Measurements from ENCODE around the gene ATP2C2. TPM values are rescaled to one million over a fixed set of nuclear protein-coding genes. Genes with fewer than 3 reads are reported as not detected.

ATP2C2 gene
- total RNA-seq, 1 donor from 2014 or later, result 6.8 TPM

DNA sequence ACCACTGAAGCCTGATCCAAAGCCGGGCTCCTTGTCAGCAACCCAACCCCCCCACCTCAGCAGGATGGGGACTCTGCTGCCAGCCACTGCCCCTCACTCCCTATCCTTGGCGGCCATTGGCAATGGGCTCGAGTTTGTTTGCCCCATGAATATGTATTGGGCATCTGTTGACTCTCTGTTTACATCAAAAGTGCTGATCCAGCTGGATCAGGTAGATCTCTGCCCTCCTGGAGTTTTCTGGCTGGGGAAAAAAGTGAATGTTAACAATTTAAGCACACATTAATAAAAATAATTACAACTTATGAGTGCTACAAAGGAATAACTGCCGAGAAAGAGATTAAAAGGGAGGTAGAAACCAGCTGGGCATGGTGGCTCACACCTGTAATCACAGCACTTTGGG is 62.5 kb downstream of the ATP2C2 start:
- H3K4me1 Mint-ChIP-seq (ENCODE audit: low read depth), result peaks cover 2% of the 10 kb centered on the region
- DNase-seq (ENCODE audit: low spot score, unreplicated experiment), result no peak
- H3K36me3 Mint-ChIP-seq (ENCODE audit: insufficient read depth), result no peaks in the 10 kb centered on the region
- no peak overlapping the region for H3K27ac Mint-ChIP-seq
- H3K4me3 Mint-ChIP-seq (ENCODE audit: low read depth), result no peak overlapping the region
- peaks cover 5% of the 10 kb centered on the region for H3K27me3 Mint-ChIP-seq
- no peaks in the 10 kb centered on the region for H3K9me3 Mint-ChIP-seq (ENCODE audit: low read depth)
- TF ChIP-seq, protein P1, sequence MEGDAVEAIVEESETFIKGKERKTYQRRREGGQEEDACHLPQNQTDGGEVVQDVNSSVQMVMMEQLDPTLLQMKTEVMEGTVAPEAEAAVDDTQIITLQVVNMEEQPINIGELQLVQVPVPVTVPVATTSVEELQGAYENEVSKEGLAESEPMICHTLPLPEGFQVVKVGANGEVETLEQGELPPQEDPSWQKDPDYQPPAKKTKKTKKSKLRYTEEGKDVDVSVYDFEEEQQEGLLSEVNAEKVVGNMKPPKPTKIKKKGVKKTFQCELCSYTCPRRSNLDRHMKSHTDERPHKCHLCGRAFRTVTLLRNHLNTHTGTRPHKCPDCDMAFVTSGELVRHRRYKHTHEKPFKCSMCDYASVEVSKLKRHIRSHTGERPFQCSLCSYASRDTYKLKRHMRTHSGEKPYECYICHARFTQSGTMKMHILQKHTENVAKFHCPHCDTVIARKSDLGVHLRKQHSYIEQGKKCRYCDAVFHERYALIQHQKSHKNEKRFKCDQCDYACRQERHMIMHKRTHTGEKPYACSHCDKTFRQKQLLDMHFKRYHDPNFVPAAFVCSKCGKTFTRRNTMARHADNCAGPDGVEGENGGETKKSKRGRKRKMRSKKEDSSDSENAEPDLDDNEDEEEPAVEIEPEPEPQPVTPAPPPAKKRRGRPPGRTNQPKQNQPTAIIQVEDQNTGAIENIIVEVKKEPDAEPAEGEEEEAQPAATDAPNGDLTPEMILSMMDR (IDR thresholded peaks at IDR 0.05; ENCODE audit: unreplicated experiment), result no peak

- DNase-seq (ENCODE audit: low spot score, unreplicated experiment), result no peak
- Mint-ChIP-seq H3K9me3 (ENCODE audit: low read depth) (no peaks in the 10 kb centered on the region), H3K4me3 (ENCODE audit: low read depth) (no peak overlapping the region), H3K27me3 (peaks cover 2% of the 10 kb centered on the region), H3K27ac (no peak overlapping the region), H3K4me1 (ENCODE audit: low read depth) (peaks cover 2% of the 10 kb centered on the region), H3K36me3 (ENCODE audit: insufficient read depth) (no peaks in the 10 kb centered on the region)
- TF ChIP-seq, protein P1 (IDR thresholded peaks at IDR 0.05; ENCODE audit: unreplicated experiment), result no peak
Measured at GRCh38 chr16:84434800-84435199, 66.5 kb downstream of the ATP2C2 start.

- TF ChIP-seq, protein P1 (IDR thresholded peaks at IDR 0.05; ENCODE audit: unreplicated experiment), result no peak
- no peak for DNase-seq (ENCODE audit: low spot score, unreplicated experiment)
- Mint-ChIP-seq H3K4me1 (ENCODE audit: low read depth) (peaks cover 2% of the 10 kb centered on the region), H3K9me3 (ENCODE audit: low read depth) (no peaks in the 10 kb centered on the region), H3K27me3 (peaks cover 2% of the 10 kb centered on the region), H3K4me3 (ENCODE audit: low read depth) (no peak overlapping the region), H3K36me3 (ENCODE audit: insufficient read depth) (no peaks in the 10 kb centered on the region), H3K27ac (no peak overlapping the region)
Measured at GRCh38 chr16:84436196-84436595, 67.9 kb downstream of the ATP2C2 start.

DNA sequence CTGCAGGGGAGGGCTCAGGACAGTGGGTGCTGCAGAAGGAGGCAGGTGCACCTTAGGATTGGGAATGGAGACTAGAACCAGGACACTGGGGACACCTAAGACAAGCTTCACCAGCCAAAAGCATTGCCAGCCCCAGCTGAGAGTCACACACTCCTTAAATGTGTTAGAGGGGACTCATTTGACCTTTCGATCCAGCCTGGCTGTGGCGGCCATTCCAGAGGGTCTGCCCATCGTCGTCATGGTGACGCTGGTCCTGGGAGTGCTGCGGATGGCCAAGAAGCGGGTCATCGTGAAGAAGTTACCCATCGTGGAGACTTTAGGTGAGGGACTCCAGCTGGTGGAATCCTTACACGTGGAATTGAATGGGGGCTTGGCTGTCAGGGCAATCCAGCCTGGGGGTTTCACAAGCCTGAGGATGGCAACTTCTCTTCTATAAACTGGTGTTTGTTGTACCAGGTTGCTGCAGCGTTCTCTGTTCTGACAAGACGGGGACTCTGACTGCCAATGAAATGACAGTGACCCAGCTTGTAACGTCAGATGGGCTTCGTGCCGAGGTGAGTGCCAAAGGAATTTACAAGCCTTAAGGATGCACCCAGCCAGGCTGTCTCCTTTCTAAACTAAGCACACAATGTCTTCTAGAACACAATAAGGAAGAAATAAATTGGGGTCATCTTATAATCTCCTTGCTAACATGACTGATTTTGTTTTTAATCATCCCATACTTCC is 70.8 kb downstream of the ATP2C2 start:
- TF ChIP-seq, protein P1 (IDR thresholded peaks at IDR 0.05; ENCODE audit: unreplicated experiment), result no peak
- DNase-seq (ENCODE audit: low spot score, unreplicated experiment), result no peak
- Mint-ChIP-seq H3K27ac (no peak overlapping the region), H3K9me3 (ENCODE audit: low read depth) (no peaks in the 10 kb centered on the region), H3K4me1 (ENCODE audit: low read depth) (peaks cover 10% of the 10 kb centered on the region), H3K27me3 (no peaks in the 10 kb centered on the region), H3K4me3 (ENCODE audit: low read depth) (no peak overlapping the region), H3K36me3 (ENCODE audit: insufficient read depth) (no peaks in the 10 kb centered on the region)

DNA sequence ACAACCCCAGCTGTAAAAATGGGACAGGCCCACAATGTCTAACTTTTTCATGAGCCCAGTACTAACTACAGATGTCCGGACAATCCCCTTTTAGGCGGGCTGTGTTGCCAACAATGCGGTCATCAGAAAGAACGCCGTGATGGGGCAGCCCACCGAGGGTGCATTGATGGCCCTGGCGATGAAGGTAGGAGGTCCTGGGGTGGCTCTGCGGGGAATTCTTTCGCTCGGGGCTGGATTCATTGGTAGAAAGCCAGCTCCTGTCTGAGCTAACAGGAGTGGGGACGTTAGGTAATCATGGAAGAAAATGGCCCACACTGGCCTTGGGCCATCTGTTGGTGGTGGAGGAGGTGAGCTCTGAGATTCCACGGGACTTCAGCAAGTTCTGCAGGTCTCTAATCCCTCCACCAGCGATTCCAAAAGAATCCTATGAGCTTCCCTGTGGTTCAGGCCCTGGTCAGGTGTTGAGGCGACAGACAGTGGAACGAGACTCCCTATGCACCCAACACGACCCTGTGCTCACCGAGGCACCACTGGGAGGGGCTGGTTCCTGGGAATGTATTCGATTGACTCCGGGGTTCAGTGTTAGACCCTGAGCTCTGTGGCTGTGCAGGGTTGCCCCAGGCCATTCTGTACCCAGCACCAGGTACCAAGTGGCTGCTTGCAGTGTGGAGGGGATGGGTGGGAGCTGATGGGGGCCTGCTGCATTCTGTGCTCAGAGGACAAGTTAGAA is 74.2 kb downstream of the ATP2C2 start:
- Mint-ChIP-seq H3K27me3 (no peaks in the 10 kb centered on the region), H3K27ac (no peak overlapping the region), H3K9me3 (ENCODE audit: low read depth) (no peaks in the 10 kb centered on the region), H3K4me1 (ENCODE audit: low read depth) (peaks cover 9% of the 10 kb centered on the region), H3K36me3 (ENCODE audit: insufficient read depth) (no peaks in the 10 kb centered on the region), H3K4me3 (ENCODE audit: low read depth) (no peak overlapping the region)
- DNase-seq (ENCODE audit: low spot score, unreplicated experiment), result no peak
- TF ChIP-seq, protein P1 (IDR thresholded peaks at IDR 0.05; ENCODE audit: unreplicated experiment), result no peak
